Loucy (cell line): ENCODE results near the gene PHIP.

ENCODE experiments used
- H2AFZ ChIP-seq: fragments of 200-600 bp; sonication (generic); 2 replicates; pipeline ENCODE4 v1.6.0; 2016; ENCODE audit warnings: antibody characterized with exemption, mild to moderate bottlenecking, low read length, moderate library complexity
- H3F3A ChIP-seq: fragments of 200-600 bp; 2 replicates; pipeline ENCODE4 v1.6.0; 2016; ENCODE audit warnings: antibody characterized with exemption, low read depth, mild to moderate bottlenecking
- H3K27me3 ChIP-seq: fragments of 200-600 bp; sonication (generic); 2 replicates; pipeline ENCODE4 v1.6.1; 2014; ENCODE audit warnings: low read length, mild to moderate bottlenecking; ENCODE audit not compliant: insufficient read depth, poor library complexity, severe bottlenecking
- H3K36me3 ChIP-seq: fragments of 200-600 bp; sonication (generic); 2 replicates; pipeline ENCODE4 v1.6.1; 2016; ENCODE audit warnings: low read length; ENCODE audit not compliant: insufficient read depth
- H3K4me1 ChIP-seq: fragments of 200-600 bp; sonication (generic); 2 replicates; pipeline ENCODE4 v1.5.1; 2014; ENCODE audit warnings: low read length, mild to moderate bottlenecking; ENCODE audit not compliant: insufficient read depth, poor library complexity, severe bottlenecking
- H3K4me2 ChIP-seq: fragments of 200-600 bp; sonication (generic); 2 replicates; pipeline ENCODE4 v1.6.0; 2014; ENCODE audit warnings: antibody characterized with exemption, low read length, low read depth, mild to moderate bottlenecking; ENCODE audit not compliant: poor library complexity, severe bottlenecking
- H3K4me3 ChIP-seq: fragments of 200-600 bp; sonication (generic); 2 replicates; pipeline ENCODE4 v1.5.1; 2014; ENCODE audit warnings: low read length, mild to moderate bottlenecking, mixed read lengths; ENCODE audit not compliant: poor library complexity, severe bottlenecking
- H3K79me2 ChIP-seq: fragments of 200-600 bp; sonication (generic); 2 replicates; pipeline ENCODE4 v1.6.1; 2014; ENCODE audit warnings: low read length; ENCODE audit not compliant: insufficient read depth
- H3K9ac ChIP-seq: fragments of 200-600 bp; sonication (generic); 2 replicates; pipeline ENCODE4 v1.6.0; 2014; ENCODE audit warnings: mild to moderate bottlenecking, low read depth, low read length, moderate library complexity; ENCODE audit not compliant: poor library complexity, severe bottlenecking
- H3K9me2 ChIP-seq: fragments of 200-600 bp; sonication (generic); replicated peaks from 2 replicates; pipeline ENCODE4 v1.6.1; 2016; ENCODE audit warnings: low read depth, low read length, mixed read lengths
- H3K9me3 ChIP-seq: fragments of 200-600 bp; sonication (generic); 2 replicates; pipeline ENCODE4 v1.6.1; 2014; ENCODE audit warnings: mild to moderate bottlenecking, antibody characterized with exemption, low read length, low read depth; ENCODE audit not compliant: insufficient read depth
- H4K20me1 ChIP-seq: fragments of 200-600 bp; sonication (generic); 2 replicates; pipeline ENCODE4 v1.6.0; 2014; ENCODE audit warnings: antibody characterized with exemption, low read length, mild to moderate bottlenecking; ENCODE audit not compliant: insufficient read depth, poor library complexity, severe bottlenecking
- EZH2phosphoT487 ChIP-seq: fragments of 200-600 bp; IDR thresholded peaks from 2 replicates; pipeline ENCODE4 v1.6.1; 2018; ENCODE audit warnings: antibody characterized with exemption, mild to moderate bottlenecking, moderate library complexity, borderline replicate concordance
- TF ChIP-seq, protein P1 (sequence below): fragments of 200-600 bp; sonication (generic); conservative IDR thresholded peaks from 2 replicates; pipeline ENCODE4 v1.5.1; 2014; ENCODE audit warnings: mild to moderate bottlenecking, antibody characterized with exemption, low read length

The PHIP gene

DNA sequence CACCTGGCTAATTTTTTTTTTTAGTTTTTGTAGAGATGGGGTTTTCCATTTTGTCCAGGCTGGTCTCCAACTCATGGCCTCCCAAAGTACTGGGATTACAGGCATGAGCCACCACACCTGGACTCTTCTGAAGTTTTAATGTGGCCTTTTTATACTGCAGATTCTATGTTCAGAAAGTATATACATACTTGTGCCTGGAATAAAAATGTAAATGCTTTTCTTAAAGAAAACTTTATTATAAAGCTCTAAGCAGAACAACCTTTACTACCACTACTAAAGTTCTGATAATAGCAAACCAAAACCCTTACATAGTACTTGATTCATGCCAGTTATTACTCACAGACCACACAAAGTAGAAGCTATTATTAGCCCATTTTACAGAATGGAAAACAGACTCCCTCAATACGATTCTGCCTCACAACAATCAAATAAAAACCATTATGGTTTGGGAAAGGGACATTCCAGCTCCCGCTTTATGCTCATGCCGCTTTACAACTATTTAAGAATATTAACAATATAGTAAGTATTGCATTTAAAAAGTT lies 5.3 kb downstream of the PHIP start:
- H3K4me3 ChIP-seq: peak overlapping the region; percentile 97
- no peaks in the 10 kb centered on the region for H3K9me3 ChIP-seq
- H3K27me3 ChIP-seq: no peaks in the 10 kb centered on the region
- H3K9me2 ChIP-seq: no peaks in the 10 kb centered on the region
- H3K4me2 ChIP-seq: peak overlapping the region; percentile 91
- H2AFZ ChIP-seq: no peak overlapping the region
- H3K79me2 ChIP-seq: peaks cover 95% of the 10 kb centered on the region
- no peaks in the 10 kb centered on the region for H3F3A ChIP-seq
- H3K36me3 ChIP-seq: no peaks in the 10 kb centered on the region
- no peak for TF ChIP-seq EZH2phosphoT487
- TF ChIP-seq, protein P1, sequence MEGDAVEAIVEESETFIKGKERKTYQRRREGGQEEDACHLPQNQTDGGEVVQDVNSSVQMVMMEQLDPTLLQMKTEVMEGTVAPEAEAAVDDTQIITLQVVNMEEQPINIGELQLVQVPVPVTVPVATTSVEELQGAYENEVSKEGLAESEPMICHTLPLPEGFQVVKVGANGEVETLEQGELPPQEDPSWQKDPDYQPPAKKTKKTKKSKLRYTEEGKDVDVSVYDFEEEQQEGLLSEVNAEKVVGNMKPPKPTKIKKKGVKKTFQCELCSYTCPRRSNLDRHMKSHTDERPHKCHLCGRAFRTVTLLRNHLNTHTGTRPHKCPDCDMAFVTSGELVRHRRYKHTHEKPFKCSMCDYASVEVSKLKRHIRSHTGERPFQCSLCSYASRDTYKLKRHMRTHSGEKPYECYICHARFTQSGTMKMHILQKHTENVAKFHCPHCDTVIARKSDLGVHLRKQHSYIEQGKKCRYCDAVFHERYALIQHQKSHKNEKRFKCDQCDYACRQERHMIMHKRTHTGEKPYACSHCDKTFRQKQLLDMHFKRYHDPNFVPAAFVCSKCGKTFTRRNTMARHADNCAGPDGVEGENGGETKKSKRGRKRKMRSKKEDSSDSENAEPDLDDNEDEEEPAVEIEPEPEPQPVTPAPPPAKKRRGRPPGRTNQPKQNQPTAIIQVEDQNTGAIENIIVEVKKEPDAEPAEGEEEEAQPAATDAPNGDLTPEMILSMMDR: no peak
- no peak overlapping the region for H3K9ac ChIP-seq
- peaks cover 58% of the 10 kb centered on the region for H3K4me1 ChIP-seq
- peaks cover 86% of the 10 kb centered on the region for H4K20me1 ChIP-seq

DNA sequence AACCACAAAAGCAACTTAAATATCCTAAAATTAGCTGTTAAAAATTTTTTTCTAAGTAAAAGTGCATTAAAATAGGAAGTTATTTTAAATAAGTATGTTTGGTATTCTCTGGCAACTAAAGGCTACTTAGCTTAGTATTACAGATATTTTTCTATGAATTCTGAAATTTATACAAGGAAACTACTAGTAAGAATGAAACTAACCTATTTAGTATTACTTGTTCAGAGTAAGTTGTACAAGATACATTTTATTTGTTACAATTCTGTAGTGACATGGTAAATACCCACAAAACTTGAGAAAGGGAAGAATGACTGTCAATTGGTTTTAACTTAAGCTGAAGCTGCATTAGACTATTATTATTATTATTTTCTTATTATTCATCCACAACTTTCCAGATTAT lies 6.5 kb downstream of the PHIP start:
- peaks cover 99% of the 10 kb centered on the region for H3K79me2 ChIP-seq

DNA sequence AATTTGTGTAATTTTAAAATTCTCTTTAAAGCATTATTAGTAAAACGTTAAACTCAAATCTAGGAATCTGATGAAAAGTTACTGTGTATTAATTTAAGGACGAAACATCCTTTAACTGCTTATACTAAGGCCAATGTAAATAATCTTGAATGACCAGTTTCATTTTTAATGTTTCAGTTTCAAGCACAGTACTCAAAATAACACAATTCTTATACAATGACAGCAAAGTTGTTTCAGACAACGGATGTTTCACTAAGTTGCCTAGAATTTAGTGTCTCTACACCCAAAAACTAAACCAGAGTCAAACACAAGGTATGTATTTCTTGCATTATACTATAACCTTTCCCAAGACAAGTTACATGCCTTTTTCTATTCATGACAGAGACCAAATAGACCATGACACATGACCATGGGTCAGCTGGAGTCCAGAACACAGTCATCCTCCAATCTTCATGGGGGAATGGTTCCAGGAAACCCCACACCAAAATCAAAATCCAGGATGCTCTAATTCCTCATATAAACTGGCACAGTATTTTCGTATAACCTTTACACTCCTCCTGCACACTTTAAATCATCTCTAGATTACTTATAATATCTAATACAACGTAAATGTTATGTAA lies 7.7 kb downstream of the PHIP start:
- no peaks in the 10 kb centered on the region for H3F3A ChIP-seq
- H3K9me2 ChIP-seq: no peaks in the 10 kb centered on the region
- no peaks in the 10 kb centered on the region for H3K36me3 ChIP-seq
- H3K4me1 ChIP-seq: peaks cover 51% of the 10 kb centered on the region
- H3K9ac ChIP-seq: no peak overlapping the region
- no peaks in the 10 kb centered on the region for H3K27me3 ChIP-seq
- H2AFZ ChIP-seq: no peak overlapping the region
- H3K4me3 ChIP-seq: peak overlapping the region; percentile 24
- peaks cover 92% of the 10 kb centered on the region for H4K20me1 ChIP-seq
- peak overlapping the region; percentile 91 for H3K4me2 ChIP-seq
- no peaks in the 10 kb centered on the region for H3K9me3 ChIP-seq
- H3K79me2 ChIP-seq: peaks cover 96% of the 10 kb centered on the region
- TF ChIP-seq, protein P1: no peak
- TF ChIP-seq EZH2phosphoT487: no peak

More for the DNA sequence above, 6.5 kb downstream of the PHIP start:
- H3K4me3 ChIP-seq: peak overlapping the region; percentile 37
- H2AFZ ChIP-seq: no peak overlapping the region
- H3K27me3 ChIP-seq: no peaks in the 10 kb centered on the region
- H3K4me1 ChIP-seq: peaks cover 61% of the 10 kb centered on the region
- H3K36me3 ChIP-seq: no peaks in the 10 kb centered on the region
- peak overlapping the region; percentile 91 for H3K4me2 ChIP-seq
- H3F3A ChIP-seq: no peaks in the 10 kb centered on the region
- peaks cover 94% of the 10 kb centered on the region for H4K20me1 ChIP-seq
- H3K9ac ChIP-seq: no peak overlapping the region
- TF ChIP-seq, protein P1: no peak
- TF ChIP-seq EZH2phosphoT487: no peak
- no peaks in the 10 kb centered on the region for H3K9me3 ChIP-seq
- no peaks in the 10 kb centered on the region for H3K9me2 ChIP-seq
